H1 (cell line): ENCODE results near the gene FHIT. TPM values are rescaled to one million over a fixed set of nuclear protein-coding genes. Genes with fewer than 3 reads are reported as not detected.

Experiments used
- CTCF ChIA-PET: fragments of 300-600 bp; sonication (Branson Sonifier 250); formaldehyde crosslinking; loops from one replicate; lab custom pipeline; 2021; ENCODE audit not compliant: partially characterized antibody; lab: Charles Lee
- POLR2A ChIA-PET: fragments of 300-600 bp; sonication (Branson Sonifier 250); formaldehyde crosslinking; loops from one replicate; lab custom pipeline; 2021; ENCODE audit warnings: inconsistent platforms; ENCODE audit not compliant: partially characterized antibody; lab: Charles Lee
- DNase-seq, 2 experiments: peaks; one replicate each; pipeline versions ENCODE4 v3.0.0 to v3.0.0-alpha.2; 2010 to 2022; ENCODE audit warnings: low spot score in 2 of 2, low read depth in 1 of 2, mixed read lengths in 1 of 2
- FAIRE-seq: peaks from 2 replicates; lab custom pipeline; 2011; peaks lifted over from hg19 to GRCh38; lab: Jason Lieb, UNC
- H2AFZ ChIP-seq: 2 replicates; pipeline ENCODE4 v1.8.1; 2012; ENCODE audit warnings: low read length, inconsistent platforms
- H2AK5ac ChIP-seq: 2 replicates; pipeline ENCODE4 v1.6.1; 2013; ENCODE audit warnings: low read depth, low read length
- H2BK120ac ChIP-seq: replicated peaks from 2 replicates; pipeline ENCODE3; 2013; ENCODE audit warnings: low read depth, low read length, inconsistent platforms
- H2BK12ac ChIP-seq: 2 replicates; pipeline ENCODE4 v1.6.1; 2013; ENCODE audit warnings: low read depth, low read length
- H2BK15ac ChIP-seq: 2 replicates; pipeline ENCODE4 v1.6.1; 2013; ENCODE audit warnings: low read length
- H2BK20ac ChIP-seq: 2 replicates; pipeline ENCODE4 v1.6.1; 2013; ENCODE audit warnings: low read length
- H2BK5ac ChIP-seq: 2 replicates; pipeline ENCODE4 v1.6.1; 2013; ENCODE audit warnings: low read depth, low read length
- H3K14ac ChIP-seq: 2 replicates; pipeline ENCODE4 v1.6.1; 2013; ENCODE audit warnings: inconsistent platforms; ENCODE audit not compliant: insufficient read length
- H3K18ac ChIP-seq: 2 replicates; pipeline ENCODE4 v1.6.1; 2013; ENCODE audit warnings: low read length; ENCODE audit errors: extremely low read depth
- H3K23ac ChIP-seq: 2 replicates; pipeline ENCODE4 v1.6.1; 2013; ENCODE audit warnings: inconsistent platforms; ENCODE audit not compliant: insufficient read length
- H3K23me2 ChIP-seq: 2 replicates; pipeline ENCODE4 v1.6.1; 2013; ENCODE audit warnings: low read depth, low read length
- H3K27ac ChIP-seq: 2 replicates; pipeline ENCODE4 v1.6.1; 2011; ENCODE audit warnings: low read depth, low read length, inconsistent platforms
- H3K27me3 ChIP-seq, 4 experiments: replicated peaks in 1 of 4; 1 replicate in 1 of 4; 2 replicates in 3 of 4; pipeline versions ENCODE4 v1.6.1 to v1.8.1; 2011 to 2013; ENCODE audit warnings: low read length in 3 of 4, mild to moderate bottlenecking in 3 of 4, inconsistent platforms in 2 of 4, mixed read lengths in 2 of 4, moderate library complexity in 1 of 4; ENCODE audit not compliant: control insufficient read depth in 3 of 4, insufficient read depth in 3 of 4; ENCODE audit errors: extremely low read depth in 1 of 4
- H3K36me3 ChIP-seq, 4 experiments: 2 replicates each; pipeline versions ENCODE4 v1.6.1 to v1.8.1; 2011 to 2013; ENCODE audit warnings: mild to moderate bottlenecking in 4 of 4, low read length in 3 of 4, moderate library complexity in 2 of 4, control low read depth in 1 of 4, inconsistent platforms in 1 of 4; ENCODE audit not compliant: insufficient read depth in 4 of 4, control insufficient read depth in 2 of 4
- H3K4ac ChIP-seq: replicated peaks from 2 replicates; pipeline ENCODE3; 2013; ENCODE audit warnings: low read length, low read depth, mixed read lengths, inconsistent platforms; ENCODE audit not compliant: insufficient read length
- H3K4me1 ChIP-seq, 4 experiments: replicated peaks in 1 of 4; 1 replicate in 1 of 4; 2 replicates in 3 of 4; pipeline versions ENCODE4 v1.6.1 to v1.8.1; 2011 to 2013; ENCODE audit warnings: low read length in 3 of 4, inconsistent platforms in 2 of 4, mixed read lengths in 1 of 4; ENCODE audit not compliant: insufficient read depth in 4 of 4, control insufficient read depth in 3 of 4
- H3K4me2 ChIP-seq, 2 experiments: 2 replicates each; pipeline versions ENCODE4 v1.6.1 to v1.8.1; 2011 to 2013; ENCODE audit warnings: low read depth in 2 of 2, low read length in 2 of 2, control low read depth in 1 of 2, inconsistent platforms in 1 of 2, mild to moderate bottlenecking in 1 of 2; ENCODE audit not compliant: insufficient read depth in 1 of 2
- H3K4me3 ChIP-seq, 4 experiments: fragments of 200-600, 300-600 bp in 1 of 4; sonication (generic), shearing (Covaris generic), sonication (Bioruptor Twin) in 1 of 4; 2 replicates each; pipeline versions ENCODE4 v1.5.1 to v1.8.1; 2011 to 2016; ENCODE audit warnings: low read length in 4 of 4, low read depth in 3 of 4, control low read depth in 2 of 4, inconsistent platforms in 2 of 4, mild to moderate bottlenecking in 2 of 4, mixed read lengths in 1 of 4, moderate library complexity in 1 of 4; ENCODE audit not compliant: insufficient read depth in 2 of 4; ENCODE audit errors: extremely low read depth in 1 of 4
- H3K56ac ChIP-seq: replicated peaks from 2 replicates; pipeline ENCODE3; 2013; ENCODE audit warnings: low read depth, mild to moderate bottlenecking, mixed read lengths, low read length, inconsistent platforms; ENCODE audit not compliant: insufficient read length
- H3K79me1 ChIP-seq: 2 replicates; pipeline ENCODE4 v1.6.1; 2013; ENCODE audit warnings: low read depth, low read length, control low read depth
- H3K79me2 ChIP-seq, 2 experiments: 2 replicates each; pipeline versions ENCODE4 v1.6.1 to v1.8.1; 2012 to 2013; ENCODE audit warnings: low read length in 2 of 2, mild to moderate bottlenecking in 2 of 2, inconsistent platforms in 1 of 2; ENCODE audit not compliant: insufficient read depth in 2 of 2, control insufficient read depth in 1 of 2
- H3K9ac ChIP-seq, 4 experiments: replicated peaks in 1 of 4; 1 replicate in 1 of 4; 2 replicates in 3 of 4; pipeline versions ENCODE4 v1.6.1 to v1.8.1; 2011 to 2013; ENCODE audit warnings: low read depth in 3 of 4, low read length in 3 of 4, control low read depth in 2 of 4, mild to moderate bottlenecking in 2 of 4, moderate library complexity in 2 of 4, inconsistent platforms in 1 of 4; ENCODE audit errors: extremely low read depth in 1 of 4
- H3K9me3 ChIP-seq, 2 experiments: 2 replicates each; pipeline versions ENCODE4 v1.6.1 to v1.8.1; 2012 to 2013; ENCODE audit warnings: mild to moderate bottlenecking in 2 of 2, moderate library complexity in 2 of 2, control low read depth in 1 of 2, inconsistent platforms in 1 of 2, low read depth in 1 of 2, low read length in 1 of 2, mixed read lengths in 1 of 2; ENCODE audit not compliant: insufficient read depth in 2 of 2
- H4K20me1 ChIP-seq, 2 experiments: replicated peaks in 1 of 2; 2 replicates each; pipeline versions ENCODE3 to v1.8.1; 2011 to 2013; ENCODE audit warnings: inconsistent platforms in 2 of 2, low read length in 2 of 2, mild to moderate bottlenecking in 1 of 2; ENCODE audit not compliant: insufficient read depth in 2 of 2, control insufficient read depth in 1 of 2
- H4K5ac ChIP-seq: 2 replicates; pipeline ENCODE4 v1.6.1; 2013; ENCODE audit warnings: low read length, low read depth, mixed read lengths, inconsistent platforms; ENCODE audit not compliant: insufficient read length
- H4K8ac ChIP-seq: 2 replicates; pipeline ENCODE4 v1.8.0; 2013; ENCODE audit warnings: mild to moderate bottlenecking, moderate library complexity, low read length, inconsistent platforms; ENCODE audit not compliant: insufficient read depth; ENCODE audit errors: extremely low read depth
- H4K91ac ChIP-seq: replicated peaks from 2 replicates; pipeline ENCODE3; 2013; ENCODE audit warnings: low read length, mixed read lengths, inconsistent platforms; ENCODE audit not compliant: insufficient read length
- ASH2L ChIP-seq: fragments of 200-600, 300-600 bp; sonication (generic); IDR thresholded peaks from one replicate; pipeline ENCODE4 v1.7.1; 2017; ENCODE audit warnings: low read length
- GABPA ChIP-seq: IDR thresholded peaks from 2 replicates; pipeline ENCODE4 v1.6.1; 2011; ENCODE audit warnings: mild to moderate bottlenecking, low read length, moderate library complexity, borderline replicate concordance; ENCODE audit not compliant: insufficient read depth
- PHF8 ChIP-seq: fragments of 200-600 bp; sonication (generic); conservative IDR thresholded peaks from 2 replicates; pipeline ENCODE4 v1.7.1; 2012; ENCODE audit warnings: low read depth, mild to moderate bottlenecking, inconsistent platforms, low read length, moderate library complexity
- POLR2AphosphoS5 ChIP-seq: IDR thresholded peaks from 2 replicates; pipeline ENCODE4 v1.6.1; 2011; ENCODE audit warnings: low read depth, low read length
- RXRA ChIP-seq: IDR thresholded peaks from 2 replicates; pipeline ENCODE4 v1.6.1; 2011; ENCODE audit warnings: low read depth, mild to moderate bottlenecking, low read length, moderate library complexity; ENCODE audit not compliant: insufficient read depth
- SIN3A ChIP-seq, 2 experiments: IDR thresholded peaks in 1 of 2; conservative IDR thresholded peaks in 1 of 2; 2 replicates each; pipeline ENCODE4 v1.6.1; 2011 to 2012; ENCODE audit warnings: low read length in 2 of 2, improper control_type of control experiment in 1 of 2, low read depth in 1 of 2, mild to moderate bottlenecking in 1 of 2
- SP2 ChIP-seq: IDR thresholded peaks from 2 replicates; pipeline ENCODE4 v1.6.1; 2012; ENCODE audit warnings: mild to moderate bottlenecking, low read length, inconsistent platforms
- SRF ChIP-seq: IDR thresholded peaks from 2 replicates; pipeline ENCODE4 v1.6.1; 2011; ENCODE audit warnings: mild to moderate bottlenecking, low read depth, low read length, moderate library complexity
- WGBS, 2 experiments: shearing (Covaris generic) in 1 of 2; methylation state at CpG; one replicate each; pipeline versions ENCODE4 v1.1.6 to v1.1.7; 2013 to 2015; ENCODE audit warnings: low lambda C conversion rate in 2 of 2, mixed read lengths in 2 of 2, inconsistent platforms in 1 of 2, low coverage in 1 of 2, missing lambda C conversion rate in 1 of 2; ENCODE audit not compliant: insufficient replicate concordance in 2 of 2, insufficient coverage in 1 of 2, insufficient read length in 1 of 2; ENCODE audit errors: extremely low coverage in 1 of 2, missing lambda C conversion rate in 1 of 2; 5-methylcytosine and 5-hydroxymethylcytosine counted together
- polyA plus RNA-seq, 7 experiments: library from polyadenylated mRNA; depleted of rRNA in 3 of 7; stranded (reverse) in 5 of 7; unstranded in 2 of 7; fragments of >200 nt in 5 of 7; fragments of 200-250 nt in 2 of 7; gene quantifications; 1 replicate in 5 of 7; 2 replicates in 1 of 7; 4 replicates in 1 of 7; pipeline versions ENCODE4 v1.2.1 to v1.2.3, GENCODE V29; 2011 to 2013; ENCODE audit warnings: missing spikeins in 2 of 7, mixed read lengths in 2 of 7
- total RNA-seq: library from RNA; stranded (reverse); fragmentation: NEBNext Ultra II Directional; extraction: Animal tissue kit (Norgen Biotek cat#: 25700); gene quantifications from 2 replicates; pipeline ENCODE4 v1.2.1, GENCODE V29; 2021
- TF ChIP-seq, protein P1 (sequence below): IDR thresholded peaks from 2 replicates; pipeline ENCODE4 v1.6.1; 2012; ENCODE audit warnings: low read length, inconsistent platforms
- TF ChIP-seq, protein P2 (sequence below): IDR thresholded peaks from 2 replicates; pipeline ENCODE4 v1.6.1; 2011; ENCODE audit warnings: low read length, improper control_type of control experiment

The FHIT gene
- total and polyA plus RNA-seq, 2 of the 8 experiments (the other 6 are each of a cell fraction or from before 2014, with no cell fraction given) = 1.2 to 3.2 TPM

DNA sequence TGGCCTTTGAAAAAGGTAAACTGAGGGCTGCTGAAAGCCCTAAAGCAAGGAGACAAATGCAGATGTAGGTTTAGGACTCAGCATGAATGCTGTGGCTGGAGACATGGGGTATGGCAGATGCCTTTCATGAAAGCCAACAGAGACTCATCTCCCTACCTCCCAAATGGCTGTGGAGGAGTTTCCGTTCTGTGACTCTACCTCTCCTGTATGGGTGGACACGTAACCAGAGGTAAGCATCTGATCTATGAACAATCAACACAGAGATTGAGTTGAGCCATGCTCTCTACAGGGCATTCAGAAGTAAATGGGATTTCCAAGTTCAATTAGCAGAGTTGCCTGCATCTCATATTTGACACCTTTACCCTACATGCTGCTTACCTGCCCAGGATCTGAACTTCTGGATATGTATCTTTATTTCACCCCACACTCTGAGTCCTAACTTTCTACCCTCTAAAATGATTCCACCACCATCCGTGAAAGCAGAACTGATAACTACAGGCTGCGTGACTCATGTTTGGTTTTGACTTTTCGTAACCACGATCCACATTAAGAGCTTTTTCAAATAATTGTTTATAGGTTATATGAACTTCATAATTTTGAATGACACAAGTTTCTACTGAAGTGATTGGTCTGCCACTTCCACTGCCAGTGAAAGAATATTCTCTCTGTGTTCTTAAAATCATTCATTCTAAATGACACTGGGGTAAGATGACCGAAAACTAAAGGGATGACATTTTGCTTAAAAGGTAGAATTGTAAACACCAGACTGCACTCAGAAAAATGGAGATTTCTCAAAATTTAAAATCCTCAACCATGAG lies 1058.7 kb downstream of the FHIT start:
- no peak overlapping the region for H4K8ac ChIP-seq
- no peak overlapping the region for H2BK5ac ChIP-seq
- no peaks in the 10 kb centered on the region for H3K79me2 ChIP-seq
- H3K79me1 ChIP-seq = no peaks in the 10 kb centered on the region
- H3K4me2 ChIP-seq = no peak overlapping the region
- no peaks in the 10 kb centered on the region for H3K36me3 ChIP-seq
- H2BK12ac ChIP-seq = no peak overlapping the region
- 94% methylated on average over 7 of the region's 7 CpGs; no CpG with 5 or more reads in 1 of the 2 experiments for WGBS, 2 experiments
- H4K20me1 ChIP-seq = no peaks in the 10 kb centered on the region
- H3K23me2 ChIP-seq = no peaks in the 10 kb centered on the region
- H3K56ac ChIP-seq = no peak overlapping the region
- H2BK20ac ChIP-seq = no peak overlapping the region
- no peaks in the 10 kb centered on the region for H3K9me3 ChIP-seq
- H4K91ac ChIP-seq = no peak overlapping the region
- no peak overlapping the region for H3K14ac ChIP-seq
- H2AK5ac ChIP-seq = no peak overlapping the region
- no peak overlapping the region for H2BK120ac ChIP-seq
- TF ChIP-seq PHF8 (no peak), SIN3A (conservative IDR thresholded peaks at IDR 0.05 in 1 of 2, IDR thresholded peaks at IDR 0.05 in 1 of 2; ENCODE audit: low read depth in 1 of 2, low read length in 2 of 2) (no peak), RXRA (no peak), ASH2L (no peak), SP2 (no peak), POLR2AphosphoS5 (no peak), SRF (no peak), GABPA (no peak)
- TF ChIP-seq, protein P1, sequence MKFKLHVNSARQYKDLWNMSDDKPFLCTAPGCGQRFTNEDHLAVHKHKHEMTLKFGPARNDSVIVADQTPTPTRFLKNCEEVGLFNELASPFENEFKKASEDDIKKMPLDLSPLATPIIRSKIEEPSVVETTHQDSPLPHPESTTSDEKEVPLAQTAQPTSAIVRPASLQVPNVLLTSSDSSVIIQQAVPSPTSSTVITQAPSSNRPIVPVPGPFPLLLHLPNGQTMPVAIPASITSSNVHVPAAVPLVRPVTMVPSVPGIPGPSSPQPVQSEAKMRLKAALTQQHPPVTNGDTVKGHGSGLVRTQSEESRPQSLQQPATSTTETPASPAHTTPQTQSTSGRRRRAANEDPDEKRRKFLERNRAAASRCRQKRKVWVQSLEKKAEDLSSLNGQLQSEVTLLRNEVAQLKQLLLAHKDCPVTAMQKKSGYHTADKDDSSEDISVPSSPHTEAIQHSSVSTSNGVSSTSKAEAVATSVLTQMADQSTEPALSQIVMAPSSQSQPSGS = no peak
- TF ChIP-seq, protein P2, sequence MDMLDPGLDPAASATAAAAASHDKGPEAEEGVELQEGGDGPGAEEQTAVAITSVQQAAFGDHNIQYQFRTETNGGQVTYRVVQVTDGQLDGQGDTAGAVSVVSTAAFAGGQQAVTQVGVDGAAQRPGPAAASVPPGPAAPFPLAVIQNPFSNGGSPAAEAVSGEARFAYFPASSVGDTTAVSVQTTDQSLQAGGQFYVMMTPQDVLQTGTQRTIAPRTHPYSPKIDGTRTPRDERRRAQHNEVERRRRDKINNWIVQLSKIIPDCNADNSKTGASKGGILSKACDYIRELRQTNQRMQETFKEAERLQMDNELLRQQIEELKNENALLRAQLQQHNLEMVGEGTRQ = no peak
- H3K27ac ChIP-seq = no peak overlapping the region
- peaks cover 0 to 6% (median 0%) of the 10 kb centered on the region in 4 experiments; a peak in 1 of 7 replicates for H3K4me1 ChIP-seq
- no peak for FAIRE-seq
- no peak overlapping the region for H2AFZ ChIP-seq
- ChIA-PET CTCF (no interaction called here), POLR2A (no interaction called here)
- no peak overlapping the region for H2BK15ac ChIP-seq
- H4K5ac ChIP-seq = no peak overlapping the region
- no peak overlapping the region for H3K18ac ChIP-seq
- DNase-seq = no peak
- H3K23ac ChIP-seq = no peak overlapping the region
- H3K9ac ChIP-seq = no peak overlapping the region
- no peak overlapping the region for H3K4ac ChIP-seq
- H3K4me3 ChIP-seq = no peak overlapping the region
- H3K27me3 ChIP-seq = no peaks in the 10 kb centered on the region
